Spleen (tissue), 11 donors: ENCODE results near the gene SPATA32. TPM values are rescaled to one million over a fixed set of nuclear protein-coding genes. Genes with fewer than 3 reads are reported as not detected.

ENCODE experiments used
- DNase-seq: peaks from one replicate; pipeline ENCODE4 v3.0.0-alpha.2; 2020
- H3K27ac ChIP-seq, 8 donors: fragments of 200-600 bp; sonication (generic) in 7 of 8; 1 replicate in 4 of 8; 2 replicates in 4 of 8; pipeline versions ENCODE4 v1.5.0 to v1.8.0; 2016 to 2021; ENCODE audit warnings: inconsistent platforms in 4 of 8, mild to moderate bottlenecking in 4 of 8, moderate library complexity in 1 of 8
- H3K27me3 ChIP-seq, 7 donors: fragments of 200-600 bp; sonication (generic) in 6 of 7; replicated peaks in 1 of 7; 1 replicate in 4 of 7; 2 replicates in 3 of 7; pipeline versions ENCODE4 v1.5.0 to v1.8.0; 2016 to 2021; ENCODE audit warnings: inconsistent platforms in 3 of 7, mild to moderate bottlenecking in 1 of 7
- H3K36me3 ChIP-seq, 6 donors: fragments of 200-600 bp; sonication (generic) in 5 of 6; 1 replicate in 4 of 6; 2 replicates in 2 of 6; pipeline versions ENCODE4 v1.5.0 to v1.8.0; 2016 to 2021; ENCODE audit warnings: inconsistent platforms in 2 of 6
- H3K4me1 ChIP-seq, 6 donors: fragments of 200-600 bp; sonication (generic) in 5 of 6; 1 replicate in 3 of 6; 2 replicates in 3 of 6; pipeline versions ENCODE4 v1.5.0 to v1.8.0; 2016 to 2021; ENCODE audit warnings: inconsistent platforms in 3 of 6
- H3K4me3 ChIP-seq, 8 donors: fragments of 200-600 bp; sonication (generic) in 7 of 8; 1 replicate in 4 of 8; 2 replicates in 4 of 8; pipeline versions ENCODE4 v1.5.0 to v1.8.0; 2016 to 2021; ENCODE audit warnings: inconsistent platforms in 4 of 8, mild to moderate bottlenecking in 4 of 8, moderate library complexity in 2 of 8
- H3K9me3 ChIP-seq, 8 donors: fragments of 200-600 bp; sonication (generic) in 7 of 8; 1 replicate in 4 of 8; 2 replicates in 4 of 8; pipeline versions ENCODE4 v1.5.0 to v1.8.0; 2016 to 2021; ENCODE audit warnings: inconsistent platforms in 4 of 8
- CTCF ChIP-seq, 11 experiments: fragments of 200-600 bp in 7 of 11; fragments of 450-650 bp in 4 of 11; sonication (generic) in 4 of 11; IDR thresholded peaks in 8 of 11; conservative IDR thresholded peaks in 3 of 11; 1 replicate in 7 of 11; 2 replicates in 4 of 11; pipeline versions ENCODE4 v1.4.0 to v1.8.0; 2016 to 2021; ENCODE audit warnings: antibody characterized with exemption in 11 of 11, inconsistent platforms in 4 of 11, mild to moderate bottlenecking in 1 of 11
- POLR2A ChIP-seq, 3 donors: fragments of 450-650 bp; IDR thresholded peaks; one replicate each; pipeline ENCODE4 v1.5.1; 2017; ENCODE audit warnings: antibody characterized with exemption in 3 of 3, mild to moderate bottlenecking in 1 of 3
- POLR2AphosphoS5 ChIP-seq, 3 donors: sonication (generic); formaldehyde crosslinking; IDR thresholded peaks; one replicate each; pipeline ENCODE4 v1.5.1; 2017; ENCODE audit warnings: antibody characterized with exemption in 3 of 3
- WGBS, 5 donors: extraction: QIAGEN DNeasy Blood & Tissue Kit in 3 of 5; methylation state at CpG; one replicate each; pipeline versions ENCODE4 v1.1.5 to v1.1.7; 2013 to 2018; 5-methylcytosine and 5-hydroxymethylcytosine counted together
- intact Hi-C: fragments of 100-400 bp; cut with DNase I; formaldehyde crosslinking; loops from one replicate; pipeline ENCODE4 v1.15.0; 2023; ENCODE audit warnings: low total_unique reads
- polyA plus RNA-seq, 3 donors: library from polyadenylated mRNA; stranded (reverse); fragments of 200-250 nt; gene quantifications; one replicate each; pipeline ENCODE4 v1.2.1, GENCODE V29; 2013
- total RNA-seq, 7 donors: library from RNA; depleted of rRNA in 3 of 7; stranded (reverse); fragments of >200 nt in 3 of 7; fragmentation: NEBNext Ultra II Directional in 4 of 7; extraction: Animal tissue kit (Norgen Biotek cat#: 25700) in 4 of 7; gene quantifications; one replicate each; pipeline versions ENCODE4 v1.1.0 to v1.2.1, GENCODE V29; 2016 to 2021
- donor health status: healthy with polysubstance abuse.
- donor health status: DM: no; HTN: no; CAD: no; lungs with moderate emphysema.
- donor health status: DM: no; HTN: no; CAD: no.
- donor health status: Bipolar disorder and iron deficiency.
- donor health status: healthy.
- donor health status: DM: no; HTN: no; CAD: no.
- donor health status: DM: yes; HTN: yes; CAD: no.

The SPATA32 gene
- total and polyA plus RNA-seq, 10 donors, result 0.08 to 0.17 (median 0.09) TPM; not detected in 7

GRCh38 chr17:45228763-45229539 lies 32.9 kb downstream of the SPATA32 start:
- TF ChIP-seq POLR2A (IDR thresholded peaks at IDR 0.05) (peak in 1 of 3 donors; percentile 43), CTCF (IDR thresholded peaks at IDR 0.05 in 8 of 11, conservative IDR thresholded peaks at IDR 0.05 in 3 of 11) (peak in 2 of 11 experiments; percentile 43 to 49), POLR2AphosphoS5 (IDR thresholded peaks at IDR 0.05) (peak; percentile 80 to 94 (median 88))
- intact Hi-C loops, result no loop called here
- Histone ChIP-seq H3K4me3 (peak overlapping the region in 5 of 8 donors; percentile 24 to 80 (median 68)), H3K9me3 (no peaks in the 10 kb centered on the region), H3K27ac (peak overlapping the region; percentile 93 to 99 (median 96)), H3K36me3 (peaks cover 0 to 39% (median 14%) of the 10 kb centered on the region in 6 donors), H3K4me1 (peaks cover 38 to 100% (median 88%) of the 10 kb centered on the region in 6 donors), H3K27me3 (no peaks in the 10 kb centered on the region)
- peak; percentile 97 for DNase-seq
- 15 to 26% (median 16%) methylated on average over 13 to 19 of the region's 19 CpGs for WGBS, 5 donors

GRCh38 chr17:45227926-45228762 lies 33.8 kb downstream of the SPATA32 start:
- Histone ChIP-seq H3K4me3 (peak overlapping the region in 6 of 8 donors; percentile 63 to 80 (median 69)), H3K9me3 (no peaks in the 10 kb centered on the region), H3K4me1 (peaks cover 38 to 100% (median 92%) of the 10 kb centered on the region in 6 donors), H3K36me3 (peaks cover 0 to 31% (median 7%) of the 10 kb centered on the region in 6 donors), H3K27ac (peak overlapping the region; percentile 93 to 99 (median 96)), H3K27me3 (no peaks in the 10 kb centered on the region)
- intact Hi-C loops, result no loop called here
- DNase-seq, result peak; percentile 84
- no peak for TF ChIP-seq POLR2A (IDR thresholded peaks at IDR 0.05)
- TF ChIP-seq POLR2AphosphoS5 (IDR thresholded peaks at IDR 0.05), result peak in 1 of 3 donors; percentile 14
- WGBS, 5 donors, result 22 to 60% (median 42%) methylated on average over 9 to 17 of the region's 17 CpGs

GRCh38 chr17:45227101-45227925 lies 34.6 kb downstream of the SPATA32 start:
- WGBS, 5 donors, result 33 to 50% (median 42%) methylated on average over 8 of the region's 8 CpGs
- DNase-seq, result peak; percentile 83
- Histone ChIP-seq H3K36me3 (peaks cover 0 to 23% (median 1%) of the 10 kb centered on the region in 6 donors), H3K9me3 (no peaks in the 10 kb centered on the region), H3K4me1 (peaks cover 38 to 97% (median 91%) of the 10 kb centered on the region in 6 donors), H3K27me3 (peaks cover 0 to 2% (median 0%) of the 10 kb centered on the region in 7 donors), H3K27ac (peak overlapping the region; percentile 93 to 99 (median 96)), H3K4me3 (peak overlapping the region in 6 of 8 donors; percentile 63 to 80 (median 69))
- TF ChIP-seq POLR2AphosphoS5 (IDR thresholded peaks at IDR 0.05) (peak in 2 of 3 donors; percentile 27 to 39), POLR2A (IDR thresholded peaks at IDR 0.05) (no peak)
- intact Hi-C loops, result no loop called here

- Histone ChIP-seq H3K27ac (peak overlapping the region; percentile 93 to 99 (median 96)), H3K9me3 (no peaks in the 10 kb centered on the region), H3K36me3 (peaks cover 0 to 15% (median 0%) of the 10 kb centered on the region in 6 donors), H3K4me1 (peaks cover 38 to 92% (median 85%) of the 10 kb centered on the region in 6 donors), H3K27me3 (peaks cover 0 to 10% (median 0%) of the 10 kb centered on the region in 7 donors), H3K4me3 (peak overlapping the region; percentile 13 to 80 (median 67))
- TF ChIP-seq POLR2AphosphoS5 (IDR thresholded peaks at IDR 0.05), result no peak
- TF ChIP-seq POLR2A (IDR thresholded peaks at IDR 0.05), result peak in 1 of 3 donors; percentile 15
- WGBS, 5 donors, result 16 to 37% (median 29%) methylated on average over 3 of the region's 3 CpGs
- DNase-seq, result no peak
- intact Hi-C loops, result no loop called here
Measured at GRCh38 chr17:45226576-45226975, 35.3 kb downstream of the SPATA32 start.
